GM19328 (cell line): ENCODE measurements around the gene CDK15.
"Not testable (repeated sequence)": the region's sequence is repeated elsewhere in the genome, so short reads cannot be mapped to it uniquely, and the experiment has no call there.

Experiments
- ATAC-seq: cut with Tn5 transposase; IDR thresholded peaks from one replicate; pipeline ENCODE4 v1.9.1; 2021; ENCODE audit warnings: mild to moderate bottlenecking, moderate library complexity; ENCODE audit not compliant: unreplicated experiment

CDK15 gene

DNA sequence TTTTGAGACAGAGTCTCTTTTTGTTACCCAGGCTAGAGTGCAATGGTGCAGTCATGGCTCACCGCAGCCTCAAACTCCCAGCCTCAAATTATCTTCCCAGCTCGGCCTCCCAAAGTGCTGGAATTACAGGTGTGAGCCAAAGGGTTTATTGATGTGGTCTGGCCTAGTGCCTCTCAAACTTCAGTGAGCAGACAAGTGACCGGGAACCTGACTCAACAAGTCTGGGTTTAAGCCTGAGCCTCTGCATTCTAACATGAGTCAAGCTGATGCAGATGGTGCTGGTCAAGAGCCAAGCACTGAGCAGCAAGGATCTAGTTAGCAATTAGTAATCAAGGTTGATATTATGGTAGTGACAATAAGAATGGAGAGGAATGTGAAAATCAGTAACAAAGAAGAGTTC lies 21.3 kb downstream of the CDK15 start:
- ATAC-seq = no peak

DNA sequence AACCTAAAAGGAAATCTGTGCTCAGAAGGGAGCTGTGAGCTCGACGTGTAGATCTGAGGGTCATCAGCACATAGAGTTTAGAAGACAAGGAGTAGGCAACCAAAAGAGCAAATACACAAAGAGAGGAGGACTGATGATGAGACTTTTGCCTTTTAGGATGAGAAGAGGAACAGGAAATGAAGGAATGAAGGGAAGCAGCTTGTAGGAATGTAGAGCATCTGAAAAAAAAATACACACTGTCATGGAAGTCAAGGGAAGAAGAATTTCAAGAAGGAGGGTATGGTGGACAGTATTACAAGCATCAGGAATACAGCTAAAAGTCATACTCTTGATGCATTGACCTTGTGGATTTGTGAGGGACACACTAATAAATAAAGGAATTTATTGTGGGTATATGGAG lies 21.9 kb downstream of the CDK15 start:
- no peak for ATAC-seq

DNA sequence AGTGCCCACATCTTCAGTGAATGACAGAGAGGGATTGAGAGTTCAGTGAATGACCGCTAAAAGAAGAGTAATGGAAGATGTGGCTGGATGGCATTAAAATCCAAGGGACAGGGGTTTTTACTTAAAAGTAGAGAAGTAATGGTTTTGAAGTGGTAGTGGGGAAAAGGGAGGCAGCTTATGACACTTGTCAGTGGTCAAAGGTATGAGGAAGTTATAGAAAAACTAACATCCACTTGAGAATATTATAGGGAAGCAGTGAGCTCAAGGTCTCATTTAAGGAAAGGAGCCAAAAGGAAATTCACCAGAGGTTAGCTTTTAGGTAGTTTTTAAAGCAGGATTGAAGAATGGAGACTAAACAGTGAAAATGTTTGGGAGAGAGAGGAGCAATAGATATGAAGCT lies 24.3 kb downstream of the CDK15 start:
- ATAC-seq = no peak

DNA sequence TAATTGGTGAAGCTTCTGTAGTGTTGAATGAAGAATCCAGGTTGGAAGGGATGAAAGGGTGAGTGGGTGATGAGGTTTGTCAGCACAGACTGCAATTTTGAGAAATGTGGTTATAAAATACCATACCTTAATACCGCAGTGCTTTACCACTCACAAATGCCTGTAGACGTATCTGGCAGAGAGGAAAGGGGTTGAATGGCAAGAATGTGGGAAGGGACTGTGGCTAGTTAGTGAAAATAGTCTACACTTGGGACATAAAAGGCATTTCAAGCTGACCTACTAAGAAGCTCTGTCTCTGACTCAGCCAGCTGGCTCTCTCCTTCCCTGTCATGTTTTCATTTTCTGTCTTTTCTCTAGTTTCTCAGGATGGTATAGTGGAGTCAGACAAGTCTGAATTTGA lies 25.1 kb downstream of the CDK15 start:
- no peak for ATAC-seq

DNA sequence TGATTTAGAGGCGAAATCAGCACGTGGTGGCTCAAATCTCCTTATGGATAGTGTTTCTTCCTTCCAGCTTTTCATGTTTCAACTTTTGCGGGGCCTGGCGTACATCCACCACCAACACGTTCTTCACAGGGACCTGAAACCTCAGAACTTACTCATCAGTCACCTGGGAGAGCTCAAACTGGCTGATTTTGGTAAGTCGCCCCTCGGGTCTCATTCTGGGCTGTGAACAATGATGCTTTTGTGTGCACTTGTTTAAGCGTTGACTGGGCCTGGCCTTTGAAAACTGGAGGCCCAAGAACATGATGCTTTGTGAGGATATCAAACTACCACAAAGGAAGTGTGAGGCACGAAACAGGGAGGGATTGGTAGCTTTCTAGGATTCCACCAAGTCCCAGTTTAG lies 27.4 kb downstream of the CDK15 start:
- ATAC-seq = no peak

DNA sequence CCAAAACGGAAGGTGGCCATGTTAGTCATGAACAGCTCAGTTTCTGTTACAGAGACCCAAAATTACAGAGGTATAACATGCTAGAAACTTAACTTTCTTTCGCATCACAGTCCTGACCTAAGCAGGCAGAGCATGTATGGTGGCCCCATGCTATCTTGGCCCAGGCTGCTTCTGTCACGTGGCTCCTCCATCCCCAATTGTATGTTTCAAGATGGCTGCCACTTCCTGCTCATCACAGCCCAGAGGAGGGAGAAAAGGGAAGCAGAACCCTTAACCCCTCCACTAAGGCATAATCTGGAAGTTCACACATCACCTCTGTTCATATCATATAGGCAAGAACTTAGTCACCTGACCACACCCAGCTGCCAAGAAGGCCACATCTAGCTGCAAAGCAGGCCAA lies 28.7 kb downstream of the CDK15 start:
- no peak for ATAC-seq

DNA sequence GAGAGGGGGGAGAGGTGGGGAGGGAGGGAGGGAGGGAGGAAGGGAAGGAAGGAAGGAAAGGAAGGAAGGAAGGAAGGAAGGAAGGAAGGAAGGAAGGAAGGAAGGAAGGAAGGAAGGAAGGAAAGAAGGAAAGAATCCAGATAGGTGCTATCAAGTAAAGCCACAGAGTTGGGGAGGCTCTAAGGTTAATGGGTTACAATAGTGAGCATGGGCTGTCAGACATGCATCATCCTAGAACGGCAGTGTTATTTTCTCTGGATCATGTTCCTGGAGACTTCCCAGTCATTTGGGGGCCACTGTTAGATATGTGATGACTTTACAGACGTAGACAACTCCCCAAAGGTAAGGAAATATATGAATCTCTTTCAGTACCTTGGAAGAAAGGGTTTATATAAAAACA lies 31.1 kb downstream of the CDK15 start:
- no peak for ATAC-seq

DNA sequence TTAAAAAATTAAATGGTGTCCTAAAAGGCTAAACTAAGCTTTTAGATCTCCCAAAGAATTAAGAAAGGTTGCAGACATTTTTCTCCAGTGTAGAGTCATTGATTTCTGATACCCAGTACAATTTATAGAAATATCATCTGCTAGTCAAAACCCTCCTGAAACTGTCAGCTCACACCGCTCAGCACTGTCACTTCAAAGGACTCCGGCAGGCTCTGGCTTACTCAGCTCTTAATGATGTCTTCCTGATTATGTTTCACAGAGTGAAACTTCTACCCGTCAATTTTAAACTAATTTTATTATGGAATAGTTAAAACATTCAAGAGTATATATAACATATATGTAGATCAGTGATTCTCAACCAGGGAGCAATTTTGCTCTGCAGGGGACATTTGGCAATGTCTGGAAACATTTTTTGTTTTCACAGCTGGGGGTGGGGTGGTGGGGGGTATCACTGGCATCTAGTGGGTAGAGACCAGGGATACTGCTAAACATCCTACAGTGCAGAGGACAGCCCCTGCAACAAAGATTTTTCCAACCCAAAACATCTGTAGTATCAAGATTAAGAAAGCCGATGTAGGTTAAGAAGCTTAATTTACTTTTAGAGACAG lies 31.6 kb downstream of the CDK15 start:
- ATAC-seq = no peak

DNA sequence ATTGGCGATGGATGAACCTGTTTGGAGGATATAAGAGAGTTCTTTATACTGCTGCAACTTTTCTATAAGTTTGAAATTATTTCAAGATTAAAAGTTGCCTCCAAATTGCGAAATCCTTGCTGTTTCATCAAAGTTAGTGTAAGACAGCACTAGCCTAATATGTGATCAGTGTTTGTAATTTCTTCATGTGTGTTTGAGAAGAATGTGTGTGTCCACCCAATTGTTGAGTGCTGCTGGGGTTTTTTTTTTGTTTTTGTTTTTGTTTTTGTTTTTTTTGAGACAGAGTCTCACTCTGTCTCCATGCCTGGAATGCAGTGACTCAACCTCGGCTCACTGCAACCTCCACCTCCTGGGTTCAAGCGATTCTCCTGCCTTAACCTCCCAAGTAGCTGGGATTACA lies 33.4 kb downstream of the CDK15 start:
- no peak for ATAC-seq

DNA sequence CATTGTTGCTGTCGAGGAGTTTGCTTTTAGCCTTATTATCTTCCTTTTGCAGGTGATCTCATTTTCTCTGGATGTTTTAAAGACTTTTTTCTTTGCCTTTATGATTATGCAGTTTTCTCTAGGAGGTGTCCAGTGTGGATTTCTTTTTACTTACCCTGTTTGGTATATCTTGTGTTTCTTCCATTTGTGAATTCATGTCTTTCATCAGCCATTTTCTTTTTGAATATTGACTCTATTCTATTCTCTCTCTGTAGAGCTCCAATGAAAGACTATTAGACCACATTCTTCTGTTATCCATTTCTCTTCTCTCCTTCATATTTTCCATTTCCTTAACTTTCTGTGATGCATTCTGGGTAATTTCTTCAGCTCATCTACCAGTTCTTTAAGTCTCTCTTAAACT lies 34.4 kb downstream of the CDK15 start:
- no peak for ATAC-seq

DNA sequence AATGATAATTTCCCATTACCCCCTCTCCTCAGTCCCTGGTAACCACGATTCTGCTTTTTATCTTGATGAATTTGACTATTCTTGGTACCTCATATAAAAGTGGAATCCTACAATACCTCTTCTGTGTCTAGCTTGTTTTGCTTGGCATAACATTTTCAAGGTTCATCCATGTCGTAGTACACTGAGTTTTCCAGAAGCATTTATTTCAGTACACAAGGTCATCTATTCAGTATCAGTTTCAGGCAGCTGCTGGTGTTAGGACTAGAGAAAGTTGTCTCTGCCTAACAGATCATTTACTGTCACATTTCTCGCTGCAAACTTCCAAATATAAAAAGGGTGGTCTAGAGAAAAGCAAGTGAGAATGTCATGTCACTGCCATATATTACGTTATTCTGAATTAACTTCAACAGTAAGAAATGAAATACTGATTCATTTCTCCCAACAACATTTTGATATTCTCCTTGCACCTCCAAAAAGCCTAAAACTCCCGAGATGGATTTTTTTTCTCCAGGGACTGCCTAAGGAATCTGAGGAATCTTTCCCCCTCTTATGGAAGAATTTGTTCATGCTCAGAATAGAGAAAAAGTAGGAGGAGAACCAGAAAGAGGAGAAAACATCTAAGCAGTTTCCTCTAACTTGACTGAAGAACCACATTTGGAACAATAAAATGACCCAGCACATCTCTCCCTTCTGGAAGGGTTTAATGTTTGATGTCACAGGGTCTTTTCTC lies 36.0 kb downstream of the CDK15 start:
- ATAC-seq = no peak

DNA sequence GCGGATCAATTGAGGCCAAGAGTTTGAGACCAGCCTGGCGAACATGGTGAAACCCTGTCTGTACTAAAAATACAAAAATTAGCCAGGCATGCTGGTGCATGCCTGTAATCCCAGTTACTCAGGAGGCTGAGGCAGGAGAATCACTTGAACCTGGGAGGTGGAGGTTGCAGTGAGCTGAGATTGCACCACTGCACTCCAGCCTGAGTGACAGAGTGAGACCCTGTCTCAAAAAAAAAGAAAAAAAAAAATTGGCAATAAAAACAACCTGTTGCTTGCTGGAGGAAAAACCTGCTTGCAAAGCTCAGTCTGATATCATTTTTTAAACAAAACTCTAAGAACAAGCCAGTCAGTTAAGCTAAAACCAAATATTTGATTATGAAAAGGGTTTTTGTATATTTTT lies 38.6 kb downstream of the CDK15 start:
- ATAC-seq = not testable (repeated sequence)

DNA sequence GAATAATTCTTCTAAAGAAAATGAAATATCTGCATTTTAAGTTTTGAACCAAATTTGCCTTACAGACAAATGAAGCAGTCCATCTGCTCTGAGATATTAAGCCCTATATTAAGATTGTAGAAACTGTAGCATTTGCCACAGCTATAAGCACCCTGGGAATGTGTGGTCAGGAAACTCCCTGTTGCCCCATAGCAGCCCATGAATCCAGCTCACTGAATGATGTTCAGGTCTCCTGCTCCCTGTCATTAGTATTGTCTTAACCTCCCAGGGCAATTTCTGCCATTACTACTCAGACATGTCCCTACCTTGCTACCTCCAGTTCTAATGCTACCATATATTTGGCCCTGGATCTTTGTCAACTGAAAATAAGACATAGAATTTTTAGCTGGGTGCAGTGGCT lies 41.1 kb downstream of the CDK15 start:
- no peak for ATAC-seq

DNA sequence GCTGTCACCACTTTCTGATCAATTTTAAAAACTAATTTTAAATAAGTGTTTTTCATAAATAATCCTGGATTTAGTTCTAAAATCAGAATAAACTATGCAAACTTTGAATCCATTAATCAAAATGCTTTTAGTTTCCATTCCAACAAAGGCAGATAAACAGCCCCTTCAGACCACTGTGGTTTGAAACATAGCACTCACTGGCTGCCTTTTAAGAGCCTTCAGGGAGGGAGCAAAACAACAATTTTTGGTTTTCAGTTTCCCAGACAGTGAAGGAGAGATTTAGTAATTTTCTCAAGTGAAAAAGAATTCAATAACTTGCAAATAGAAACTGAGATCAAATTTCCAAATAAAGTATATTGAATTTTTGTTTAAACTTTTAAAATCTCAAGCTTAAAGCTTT lies 46.1 kb downstream of the CDK15 start:
- ATAC-seq = no peak

DNA sequence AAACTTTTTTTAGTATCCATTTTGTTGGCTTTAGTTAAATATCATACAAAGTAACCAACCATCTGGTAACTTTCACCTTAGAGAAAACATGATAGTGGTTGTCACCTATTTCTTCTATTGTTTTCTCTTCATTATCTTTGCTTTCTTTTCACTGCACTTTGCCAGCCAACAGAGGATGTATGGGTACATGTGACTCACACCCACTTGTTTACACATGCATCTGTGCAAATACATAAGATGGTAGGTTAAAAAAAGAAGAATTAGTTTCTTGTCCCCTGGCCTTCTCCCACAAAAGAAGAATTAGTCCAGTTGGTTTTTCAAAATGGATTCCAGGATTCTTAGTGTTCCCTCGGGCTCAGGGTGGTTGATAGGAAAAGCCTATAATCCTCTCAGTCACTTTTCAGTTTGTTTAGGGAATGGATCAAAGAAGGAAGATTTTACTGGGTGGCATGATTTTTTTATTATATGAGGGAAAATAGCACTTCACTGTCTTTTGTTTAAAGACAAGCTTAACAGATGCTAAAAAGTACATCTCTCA lies 46.6 kb downstream of the CDK15 start:
- no peak for ATAC-seq

DNA sequence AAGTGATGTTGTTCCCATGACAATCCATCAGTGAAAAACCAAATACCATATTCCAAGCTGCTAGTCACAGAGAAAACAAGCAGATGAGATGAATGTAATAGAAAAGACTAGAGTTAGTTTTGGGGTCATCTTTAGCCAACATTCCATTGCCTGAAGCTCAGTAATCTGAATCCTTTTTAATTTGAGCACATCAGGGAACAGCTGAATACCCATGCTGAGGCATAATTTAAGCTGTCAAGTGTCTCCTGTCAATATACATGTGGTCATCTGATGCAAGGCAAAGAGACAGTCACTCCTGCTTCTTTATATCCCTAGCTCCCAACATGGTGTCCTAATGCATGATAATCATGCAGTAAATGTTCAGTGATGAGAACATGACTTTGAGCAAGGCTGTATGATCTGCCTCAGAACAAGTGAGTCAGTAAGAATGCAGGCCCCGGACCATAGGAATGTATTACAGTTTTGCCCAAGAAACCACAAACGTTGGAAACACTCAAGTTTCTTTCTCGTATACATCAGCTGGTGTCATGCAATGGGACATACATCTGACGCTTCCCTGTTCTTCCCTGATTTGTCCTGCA lies 48.0 kb downstream of the CDK15 start:
- no peak for ATAC-seq

DNA sequence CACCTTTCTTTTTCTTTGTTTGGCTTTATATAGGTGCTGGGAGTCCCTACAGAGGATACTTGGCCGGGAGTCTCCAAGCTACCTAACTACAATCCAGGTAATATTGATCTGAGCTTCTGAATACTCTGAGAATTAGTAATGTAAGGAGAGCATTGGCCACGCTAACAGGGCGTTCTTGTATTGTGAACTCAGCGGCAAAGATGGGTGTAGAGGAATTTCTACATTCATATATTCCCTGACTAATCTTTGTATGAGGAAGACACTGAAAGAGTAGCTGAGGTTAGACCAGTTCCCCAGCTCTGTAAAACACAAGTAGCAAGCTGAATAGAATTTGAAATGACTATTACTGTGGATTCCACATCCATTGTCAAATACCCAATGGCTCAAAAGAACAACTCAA lies 48.5 kb downstream of the CDK15 start:
- ATAC-seq = no peak

DNA sequence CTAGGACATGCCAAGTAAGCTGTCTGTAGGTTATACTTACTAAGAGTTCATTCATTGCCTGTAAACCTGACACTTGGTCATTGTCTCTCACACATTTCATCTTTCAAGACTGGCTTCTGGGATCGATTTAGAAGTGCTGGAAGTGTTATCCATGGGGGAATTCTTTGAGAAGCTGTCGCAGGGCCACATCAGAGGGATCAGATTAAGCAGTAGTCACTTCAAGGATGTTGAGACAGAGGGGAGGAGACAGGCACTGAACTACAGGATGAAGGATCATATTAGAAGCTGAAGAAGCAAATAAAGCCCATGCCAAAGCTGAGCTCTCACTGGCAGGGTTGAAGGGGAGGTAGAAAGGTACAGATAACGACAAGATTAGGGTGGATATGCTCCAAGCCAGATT lies 49.0 kb downstream of the CDK15 start:
- no peak for ATAC-seq

DNA sequence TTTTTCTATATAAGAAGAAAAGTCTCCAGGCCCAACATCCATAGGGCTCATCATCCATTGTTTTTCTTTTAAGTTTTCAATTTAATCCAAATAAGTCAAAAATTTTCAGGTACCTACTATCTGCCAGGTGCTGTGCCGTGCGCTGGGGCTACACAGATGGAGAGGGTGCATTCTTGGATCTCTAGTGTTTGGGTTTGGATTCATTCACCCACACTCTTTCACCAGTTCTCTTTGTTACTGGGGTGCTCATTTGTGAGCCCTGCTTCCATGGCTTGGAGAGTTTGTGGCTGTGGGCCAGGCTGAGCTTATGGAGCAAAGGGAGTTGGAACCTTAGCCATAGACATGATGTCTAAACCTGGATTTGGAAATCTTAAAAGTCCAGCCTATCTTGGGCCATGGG lies 51.0 kb downstream of the CDK15 start:
- ATAC-seq = no peak

DNA sequence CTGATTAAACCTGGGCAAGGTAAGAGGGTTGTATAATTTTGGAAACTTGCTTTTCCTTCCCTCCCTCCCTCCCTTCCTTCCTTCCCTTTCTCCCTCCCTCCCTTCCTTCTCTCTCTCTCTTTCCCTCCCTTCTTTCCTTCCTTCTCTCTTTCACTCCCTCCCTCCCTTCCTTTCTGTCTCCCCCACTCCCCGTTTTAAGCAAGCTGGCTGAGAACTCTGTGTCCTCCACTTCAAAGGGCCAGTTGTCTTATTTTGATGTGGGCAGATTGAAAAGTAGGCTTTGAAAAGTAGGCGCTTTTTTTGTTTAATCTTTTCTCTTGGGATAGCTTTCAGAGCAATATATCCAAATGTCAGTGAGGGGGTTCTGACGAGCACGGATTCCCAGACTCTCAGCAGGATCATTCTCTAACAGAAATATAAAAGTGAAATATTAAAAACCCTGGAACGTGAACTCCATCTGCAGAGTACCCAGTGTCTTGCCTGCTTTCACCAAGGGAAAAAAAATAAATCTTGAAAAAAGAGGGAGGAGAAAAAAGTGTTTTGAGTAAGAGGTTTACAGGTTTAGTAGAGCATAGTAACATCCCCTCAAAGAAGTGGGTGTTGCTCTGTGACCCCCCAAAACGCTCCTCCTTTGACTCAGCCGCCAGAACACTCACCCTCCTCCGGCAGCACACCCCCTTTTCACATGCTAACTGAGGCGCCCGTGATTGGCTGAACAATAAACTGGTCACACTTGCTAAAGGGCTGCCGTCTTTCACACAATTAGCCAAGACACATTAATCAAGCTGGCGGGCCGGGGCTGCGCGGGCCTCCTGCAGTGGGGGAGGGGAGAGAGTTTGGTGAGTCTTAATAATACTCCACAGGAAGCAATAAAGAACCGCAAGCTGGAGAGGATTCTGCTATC lies 52.2 kb downstream of the CDK15 start:
- ATAC-seq = no peak

DNA sequence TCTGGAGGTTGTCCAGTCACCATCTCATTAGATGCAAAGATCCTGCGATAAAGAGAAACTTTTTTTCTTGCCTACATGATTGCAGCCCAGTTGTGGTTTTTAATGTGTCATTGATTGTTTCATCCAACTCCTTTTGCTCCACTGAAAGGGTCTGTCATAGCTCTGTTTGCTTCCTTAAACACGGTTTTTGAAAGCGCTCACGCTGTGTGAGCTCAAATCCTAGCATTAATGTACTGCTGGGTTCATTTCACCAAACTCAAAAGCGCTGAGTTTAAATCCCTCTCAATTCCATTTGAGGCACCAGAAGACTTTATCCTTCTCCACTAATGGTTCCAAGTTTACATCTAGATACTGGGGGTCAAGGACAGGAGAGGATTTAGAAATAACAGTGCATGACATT lies 53.6 kb downstream of the CDK15 start:
- no peak for ATAC-seq
